ENCODE data around the gene AK2.

AK2 gene

GRCh38 chr1:32958827-32959226 is 77.9 kb downstream of the AK2 start:
- Histone ChIP-seq H3K36me3 (ENCODE audit: control insufficient read depth, insufficient read depth, low read length) (no peaks in the 10 kb centered on the region), H2BK120ac (ENCODE audit: low read depth, low read length) (no peak overlapping the region), H3K4me2 (ENCODE audit: low read length) (no peak overlapping the region), H3K9ac (ENCODE audit: low read length) (no peak overlapping the region), H4K5ac (ENCODE audit: low read length) (no peak overlapping the region), H4K8ac (ENCODE audit: low read depth, low read length) (no peak overlapping the region), H2BK15ac (replicated peaks; ENCODE audit: low read depth) (no peak overlapping the region), H3K56ac (ENCODE audit: low read length) (no peak overlapping the region), H2AK5ac (ENCODE audit: low read length) (no peak overlapping the region), H3K23ac (ENCODE audit: low read length) (no peak overlapping the region), H3K4me3 (ENCODE audit: low read length) (no peak overlapping the region), H3K79me2 (ENCODE audit: control insufficient read depth, insufficient read depth, low read length) (peaks cover 8% of the 10 kb centered on the region), H3K18ac (ENCODE audit: low read length) (no peak overlapping the region), H2BK5ac (ENCODE audit: low read length) (no peak overlapping the region), H3K79me1 (ENCODE audit: low read length) (peaks cover 13% of the 10 kb centered on the region), H3K4ac (ENCODE audit: low read depth, low read length) (no peak overlapping the region), H3K27me3 (ENCODE audit: insufficient read depth, low read length, poor library complexity) (no peaks in the 10 kb centered on the region), H3K27ac (ENCODE audit: low read depth, low read length) (no peak overlapping the region), H3K4me1 (ENCODE audit: control insufficient read depth, low read depth, low read length) (peaks cover 2% of the 10 kb centered on the region)
- WGBS (ENCODE audit: extremely low coverage, insufficient coverage, low lambda C conversion rate) = no CpG with 5 or more reads among the region's 1 CpG
- DNase-seq = no peak

Data from mesendoderm (in vitro differentiated cells).